ENCODE data around the gene CD72.
A peak's percentile ranks its signal among the peaks of the same experiment; 100 is the strongest.

GRCh38 chr9:35603986-35604577, 14.1 kb downstream of the CD72 start:
- no peak for TF ChIP-seq FOXA1 (IDR thresholded peaks at IDR 0.05)
- no peak for TF ChIP-seq ZNF384 (IDR thresholded peaks at IDR 0.05)
- no peak for TF ChIP-seq BHLHE40 (IDR thresholded peaks at IDR 0.05; ENCODE audit: borderline replicate concordance)
- no peak for TF ChIP-seq SP1 (IDR thresholded peaks at IDR 0.05)
- TF ChIP-seq FOXM1 (IDR thresholded peaks at IDR 0.05; ENCODE audit: borderline replicate concordance), result no peak
- no peak for TF ChIP-seq HDGF (IDR thresholded peaks at IDR 0.05; ENCODE audit: borderline replicate concordance)
- no peak for TF ChIP-seq LEF1 (IDR thresholded peaks at IDR 0.05; ENCODE audit: borderline replicate concordance)
- 0 out of 2 replicates have a peak, but pooled peaks have one; percentile 90 for TF ChIP-seq L3MBTL2 (conservative IDR thresholded peaks at IDR 0.05)
- no peak for TF ChIP-seq SUZ12 (IDR thresholded peaks at IDR 0.05)

All from HEK293T (cell line).